ENCODE data around the gene ZNF692. TPM values are rescaled to one million over a fixed set of nuclear protein-coding genes. Genes with fewer than 3 reads are reported as not detected.
A peak's percentile ranks its signal among the peaks of the same experiment; 100 is the strongest.

The ZNF692 gene
- total RNA-seq, 1 experiment from 2014 or later: 40.1 TPM

DNA sequence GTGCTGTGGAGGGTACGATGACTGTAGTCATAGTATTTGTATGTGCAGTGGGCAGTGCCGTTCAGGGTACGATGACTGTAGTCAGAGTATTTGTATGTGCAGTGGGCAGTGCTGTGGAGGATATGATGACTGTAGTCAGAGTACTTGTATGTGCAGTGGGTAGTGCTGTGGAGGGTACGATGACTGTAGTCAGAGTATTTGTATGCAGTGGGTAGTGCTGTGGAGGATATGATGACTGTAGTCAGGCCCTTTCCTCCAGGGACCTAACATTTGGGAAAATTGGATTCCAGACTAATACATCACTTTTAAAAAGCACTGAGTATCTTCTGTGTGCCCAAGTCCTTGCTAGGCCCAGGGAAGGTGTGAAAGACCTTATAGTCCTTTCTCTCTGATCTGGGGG lies 17.9 kb downstream of the ZNF692 start:
- H2BK20ac ChIP-seq (ENCODE audit: low read depth, low read length, poor library complexity, severe bottlenecking): no peak overlapping the region
- H3K36me3 Mint-ChIP-seq (ENCODE audit: insufficient read depth in 1 of 3, low read depth in 3 of 3): peaks cover 8 to 18% (median 8%) of the 10 kb centered on the region in 3 experiments; a peak in 6 of 7 replicates
- H3K4me1 Mint-ChIP-seq: peaks cover 2 to 13% of the 10 kb centered on the region in 2 experiments; a peak in 3 of 4 replicates
- H3K4me2 ChIP-seq (ENCODE audit: insufficient read depth, insufficient read length, low read length): no peak overlapping the region
- no peak overlapping the region for H4K5ac ChIP-seq (ENCODE audit: insufficient read length, low read depth, low read length)
- no peak overlapping the region; a peak in 1 of 7 replicates for H3K27ac Mint-ChIP-seq
- no peak for DNase-seq
- H3K9ac ChIP-seq (ENCODE audit: extremely low read depth, insufficient read length, low read length): no peak overlapping the region
- no peak overlapping the region for H2AK5ac ChIP-seq (ENCODE audit: insufficient read length, low read length)
- no peak overlapping the region for H3K18ac ChIP-seq (ENCODE audit: insufficient read length, low read depth, low read length)
- H3K56ac ChIP-seq (ENCODE audit: insufficient read length, low read depth, low read length): no peak overlapping the region
- no peaks in the 10 kb centered on the region for H3K27me3 Mint-ChIP-seq (ENCODE audit: low read depth)
- no peak overlapping the region for H3K27ac ChIP-seq (ENCODE audit: insufficient read length, low read depth, low read length)
- H3K14ac ChIP-seq (ENCODE audit: insufficient read depth, low read length): no peak overlapping the region
- H3K79me2 ChIP-seq (ENCODE audit: insufficient read depth, low read length): peaks cover 3% of the 10 kb centered on the region
- no peak overlapping the region for H4K91ac ChIP-seq (ENCODE audit: insufficient read length, low read depth, low read length)
- no peak overlapping the region for H2BK5ac ChIP-seq (ENCODE audit: insufficient read length, low read length)
- H2BK12ac ChIP-seq (ENCODE audit: insufficient read length, low read depth, low read length): no peak overlapping the region
- H3K9me3 Mint-ChIP-seq: no peaks in the 10 kb centered on the region
- no peaks in the 10 kb centered on the region for H4K20me1 ChIP-seq (ENCODE audit: control insufficient read depth, insufficient read depth, insufficient read length)
- no peaks in the 10 kb centered on the region for H3K79me1 ChIP-seq (ENCODE audit: insufficient read depth, low read depth, low read length, poor library complexity, severe bottlenecking)
- H3T11ph ChIP-seq (ENCODE audit: low read length): no peak overlapping the region
- no peak overlapping the region for H2AFZ ChIP-seq (ENCODE audit: low read length)
- 0 out of 5 replicates have a peak overlapping the region, but pooled peaks of 1 of the 2 experiments have one; percentile 28 for H3K4me3 Mint-ChIP-seq
- H3K4ac ChIP-seq (ENCODE audit: low read depth, low read length): no peak overlapping the region
- TF ChIP-seq, protein P1, sequence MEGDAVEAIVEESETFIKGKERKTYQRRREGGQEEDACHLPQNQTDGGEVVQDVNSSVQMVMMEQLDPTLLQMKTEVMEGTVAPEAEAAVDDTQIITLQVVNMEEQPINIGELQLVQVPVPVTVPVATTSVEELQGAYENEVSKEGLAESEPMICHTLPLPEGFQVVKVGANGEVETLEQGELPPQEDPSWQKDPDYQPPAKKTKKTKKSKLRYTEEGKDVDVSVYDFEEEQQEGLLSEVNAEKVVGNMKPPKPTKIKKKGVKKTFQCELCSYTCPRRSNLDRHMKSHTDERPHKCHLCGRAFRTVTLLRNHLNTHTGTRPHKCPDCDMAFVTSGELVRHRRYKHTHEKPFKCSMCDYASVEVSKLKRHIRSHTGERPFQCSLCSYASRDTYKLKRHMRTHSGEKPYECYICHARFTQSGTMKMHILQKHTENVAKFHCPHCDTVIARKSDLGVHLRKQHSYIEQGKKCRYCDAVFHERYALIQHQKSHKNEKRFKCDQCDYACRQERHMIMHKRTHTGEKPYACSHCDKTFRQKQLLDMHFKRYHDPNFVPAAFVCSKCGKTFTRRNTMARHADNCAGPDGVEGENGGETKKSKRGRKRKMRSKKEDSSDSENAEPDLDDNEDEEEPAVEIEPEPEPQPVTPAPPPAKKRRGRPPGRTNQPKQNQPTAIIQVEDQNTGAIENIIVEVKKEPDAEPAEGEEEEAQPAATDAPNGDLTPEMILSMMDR (conservative IDR thresholded peaks at IDR 0.05): no peak
- H3K9me3 ChIP-seq (ENCODE audit: control insufficient read depth, low read depth, low read length): no peaks in the 10 kb centered on the region
- no peak overlapping the region for H2BK120ac ChIP-seq (ENCODE audit: low read depth, low read length, poor library complexity, severe bottlenecking)
- H2BK15ac ChIP-seq (ENCODE audit: low read depth, low read length): no peak overlapping the region
- H3K27me3 ChIP-seq (ENCODE audit: insufficient read depth, low read length): no peaks in the 10 kb centered on the region
- H3K4me1 ChIP-seq (ENCODE audit: insufficient read depth, low read length): no peaks in the 10 kb centered on the region; the same call in 1 of the 2 replicates
- H3K23me2 ChIP-seq (ENCODE audit: insufficient read length, low read depth, low read length, poor library complexity, severe bottlenecking): peaks cover 4% of the 10 kb centered on the region
- no peak overlapping the region for H4K8ac ChIP-seq (replicated peaks; ENCODE audit: insufficient read length, low read depth, low read length)
- no CpG with 5 or more reads among the region's 4 CpGs for WGBS (ENCODE audit: extremely low coverage, insufficient read length, low lambda C conversion rate)
- no peak overlapping the region for H3K23ac ChIP-seq (ENCODE audit: insufficient read length, low read depth, low read length)

All from H9 (cell line).